HEK293T (cell line): ENCODE measurements around the gene EIF4G3.

Experiments used
- ARNT ChIP-seq: fragments of 450-650 bp; IDR thresholded peaks from 2 replicates; pipeline ENCODE4 v1.6.1; 2017; ENCODE audit warnings: mild to moderate bottlenecking
- BHLHE40 ChIP-seq: fragments of 450-650 bp; IDR thresholded peaks from 2 replicates; pipeline ENCODE4 v1.6.1; 2016; ENCODE audit warnings: mild to moderate bottlenecking, moderate library complexity, borderline replicate concordance
- FOXA1 ChIP-seq: fragments of 450-650 bp; IDR thresholded peaks from 2 replicates; pipeline ENCODE4 v1.6.1; 2016; ENCODE audit warnings: mild to moderate bottlenecking
- FOXK2 ChIP-seq: fragments of 450-650 bp; IDR thresholded peaks from 2 replicates; pipeline ENCODE4 v1.6.1; 2016; ENCODE audit warnings: mild to moderate bottlenecking
- FOXM1 ChIP-seq: fragments of 450-650 bp; IDR thresholded peaks from 2 replicates; pipeline ENCODE4 v1.6.1; 2017; ENCODE audit warnings: mild to moderate bottlenecking, borderline replicate concordance
- NFRKB ChIP-seq: fragments of 450-650 bp; IDR thresholded peaks from 2 replicates; pipeline ENCODE4 v1.6.1; 2016; ENCODE audit warnings: mild to moderate bottlenecking, moderate library complexity
- TARDBP ChIP-seq: fragments of 450-650 bp; IDR thresholded peaks from 2 replicates; pipeline ENCODE4 v1.6.1; 2016

DNA sequence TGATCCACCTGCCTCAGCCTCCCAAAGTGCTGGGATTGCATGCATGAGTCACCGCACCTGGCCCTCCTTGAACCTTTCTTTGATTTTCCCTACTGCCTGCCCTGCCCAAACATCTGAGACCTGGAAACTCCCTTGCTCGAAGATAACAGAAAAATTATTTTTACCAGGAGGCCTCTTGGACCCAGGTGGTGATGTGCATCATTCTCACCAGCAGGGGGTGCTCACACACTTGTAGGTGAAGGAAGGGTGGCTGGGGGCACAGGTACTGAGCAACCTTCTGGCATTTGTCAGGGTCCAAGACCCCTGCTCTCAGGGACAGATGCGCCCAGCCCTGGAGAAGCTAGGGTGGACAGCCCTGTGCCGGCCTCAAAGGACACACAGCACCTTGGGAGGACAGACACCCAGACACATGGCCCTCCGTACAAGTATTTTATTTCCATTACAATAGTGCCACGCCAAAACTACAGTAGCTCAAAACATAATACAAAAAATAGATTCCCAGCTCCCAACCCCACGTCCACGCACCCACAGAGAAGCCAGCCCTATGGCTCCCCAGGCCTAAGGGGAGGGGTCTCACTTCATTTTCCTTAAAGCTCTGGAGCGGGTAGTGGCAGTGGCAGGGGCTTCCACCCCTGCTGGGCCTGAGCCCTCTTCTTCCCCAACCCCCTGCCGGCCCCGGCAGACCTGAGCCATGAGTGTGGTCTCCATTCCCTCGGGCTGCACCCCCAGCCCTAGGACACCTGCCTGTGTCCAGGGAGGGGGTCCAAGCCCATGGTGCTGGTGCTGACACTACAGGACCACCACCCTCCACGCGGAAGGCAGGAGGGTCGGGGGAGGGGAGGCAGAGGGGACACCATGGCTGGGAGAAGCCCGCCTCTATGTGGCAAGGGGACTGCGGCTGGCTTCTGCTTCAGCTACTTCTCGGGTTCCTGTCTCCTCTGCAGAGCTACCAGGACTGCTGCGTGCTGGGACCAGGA is 40.4 kb upstream of the EIF4G3 start:
- no peak for TF ChIP-seq TARDBP
- TF ChIP-seq BHLHE40 = no peak
- TF ChIP-seq FOXA1 = no peak
- TF ChIP-seq FOXM1 = no peak
- TF ChIP-seq NFRKB = no peak
- TF ChIP-seq FOXK2 = no peak
- TF ChIP-seq ARNT = no peak
